ENCODE results near the gene SUPT3H. TPM values are rescaled to one million over a fixed set of nuclear protein-coding genes. Genes with fewer than 3 reads are reported as not detected.
"Not testable (repeated sequence)": the region's sequence is repeated elsewhere in the genome, so short reads cannot be mapped to it uniquely, and the experiment has no call there.

SUPT3H gene
- total RNA-seq, 1 experiment from 2014 or later = 6.4 TPM

DNA sequence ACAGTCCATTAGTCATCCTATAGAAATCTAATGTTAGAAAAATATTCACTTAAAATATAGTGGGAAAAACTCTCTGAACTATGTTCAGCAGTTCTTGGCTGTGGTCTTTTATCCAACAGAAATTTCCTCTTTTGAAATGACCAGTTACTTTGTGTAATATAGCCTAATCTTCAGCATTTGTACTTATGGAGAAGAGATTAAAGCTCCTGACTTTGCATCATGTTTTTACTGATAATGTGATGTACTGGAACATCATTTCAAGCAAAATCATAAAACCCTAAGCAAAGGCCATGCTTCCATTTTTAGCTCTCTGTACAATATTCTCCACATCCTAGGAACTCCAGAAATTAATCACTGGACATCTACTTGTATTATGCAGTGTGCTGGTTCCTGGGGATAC is 480.4 kb downstream of the SUPT3H start:
- in situ Hi-C loops (cut with HindIII; ENCODE audit: low pct_unique_long_range_greater_than_20kb, low sequenced_read_pairs) = no loop called here

DNA sequence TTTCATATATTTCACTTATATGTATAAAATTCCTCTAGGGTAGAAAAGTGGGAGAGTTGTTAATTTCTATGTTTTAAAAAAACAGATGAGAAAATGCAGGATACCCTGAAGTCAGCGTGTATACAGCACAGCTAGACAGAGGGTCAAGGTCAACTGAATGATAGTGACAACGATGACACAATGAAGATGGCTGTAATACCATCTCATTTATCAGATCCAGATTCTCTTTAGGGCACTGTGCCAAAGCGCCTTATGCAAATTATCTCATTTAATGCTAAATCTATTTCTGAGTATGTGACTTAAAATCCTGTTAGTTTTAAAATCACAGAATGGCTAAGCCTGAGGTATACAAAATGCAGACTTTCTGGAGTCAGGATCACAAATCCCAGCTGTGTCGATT is 481.0 kb downstream of the SUPT3H start:
- in situ Hi-C loops (cut with HindIII; ENCODE audit: low pct_unique_long_range_greater_than_20kb, low sequenced_read_pairs) = no loop called here
- DNase-seq (ENCODE audit: low read depth, low spot score) = no peak

More for the DNA sequence above, 480.4 kb downstream of the SUPT3H start:
- DNase-seq (ENCODE audit: low read depth, low spot score) = no peak

DNA sequence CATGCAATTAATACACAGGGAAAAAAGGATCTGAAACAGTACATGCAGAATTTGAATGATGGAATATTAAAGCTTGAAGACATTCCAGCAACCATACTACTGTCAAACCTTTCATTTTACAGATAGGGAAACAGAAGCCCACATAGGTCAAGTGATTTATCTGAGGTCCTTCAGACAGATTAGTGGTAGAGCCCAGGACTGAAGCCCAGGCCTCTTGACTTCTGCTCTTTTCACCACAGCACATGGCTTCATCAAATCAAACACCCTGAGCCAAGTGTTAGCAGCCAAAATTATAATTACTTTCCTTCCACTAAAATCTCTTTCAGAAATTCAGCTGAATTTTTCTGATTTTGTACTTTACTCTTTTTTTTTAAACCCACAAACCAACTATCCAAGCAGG is 485.2 kb downstream of the SUPT3H start:
- in situ Hi-C loops (cut with HindIII; ENCODE audit: low pct_unique_long_range_greater_than_20kb, low sequenced_read_pairs) = no loop called here
- DNase-seq (ENCODE audit: low read depth, low spot score) = no peak

DNA sequence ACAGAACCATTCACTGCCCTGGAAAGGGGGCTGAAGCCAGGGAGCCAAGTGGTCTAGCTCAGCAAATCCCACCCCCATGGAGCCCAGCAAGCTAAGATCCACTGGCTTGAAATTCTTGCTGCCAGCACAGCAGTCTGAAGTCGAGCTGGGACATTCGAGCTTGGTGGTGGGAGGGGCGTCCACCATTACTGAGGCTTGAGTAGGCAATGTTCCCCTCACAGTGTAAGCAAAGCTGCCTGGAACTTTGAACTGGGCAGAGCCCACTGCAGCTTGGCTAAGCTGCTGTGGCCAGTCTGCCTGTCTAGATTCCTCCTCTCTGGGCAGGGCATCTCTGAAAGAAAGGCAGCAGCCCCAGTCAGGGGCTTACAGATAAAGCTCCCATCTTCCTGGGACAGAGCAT is 498.7 kb downstream of the SUPT3H start:
- in situ Hi-C loops (cut with HindIII; ENCODE audit: low pct_unique_long_range_greater_than_20kb, low sequenced_read_pairs); DNase-seq (ENCODE audit: low read depth, low spot score): not testable (repeated sequence)

DNA sequence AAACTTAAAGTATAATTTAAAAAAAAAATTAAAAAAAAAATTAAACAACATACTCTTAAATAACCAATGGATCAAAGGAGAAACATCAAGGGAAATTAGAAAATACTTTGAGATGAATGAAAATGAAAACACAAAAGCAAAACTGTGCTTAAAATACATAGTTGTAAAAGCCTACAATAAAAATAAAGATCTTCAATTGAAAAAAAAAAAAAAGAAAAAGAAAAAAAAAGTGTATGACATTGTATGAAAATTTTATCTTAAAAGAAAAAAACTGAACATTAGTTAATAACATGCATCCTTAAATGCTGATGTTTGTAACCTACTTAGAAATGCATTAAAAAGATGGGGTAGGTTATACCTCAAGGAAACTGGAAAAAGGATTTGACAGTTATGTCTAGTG is 501.1 kb downstream of the SUPT3H start:
- in situ Hi-C loops (cut with HindIII; ENCODE audit: low pct_unique_long_range_greater_than_20kb, low sequenced_read_pairs); DNase-seq (ENCODE audit: low read depth, low spot score): not testable (repeated sequence)

DNA sequence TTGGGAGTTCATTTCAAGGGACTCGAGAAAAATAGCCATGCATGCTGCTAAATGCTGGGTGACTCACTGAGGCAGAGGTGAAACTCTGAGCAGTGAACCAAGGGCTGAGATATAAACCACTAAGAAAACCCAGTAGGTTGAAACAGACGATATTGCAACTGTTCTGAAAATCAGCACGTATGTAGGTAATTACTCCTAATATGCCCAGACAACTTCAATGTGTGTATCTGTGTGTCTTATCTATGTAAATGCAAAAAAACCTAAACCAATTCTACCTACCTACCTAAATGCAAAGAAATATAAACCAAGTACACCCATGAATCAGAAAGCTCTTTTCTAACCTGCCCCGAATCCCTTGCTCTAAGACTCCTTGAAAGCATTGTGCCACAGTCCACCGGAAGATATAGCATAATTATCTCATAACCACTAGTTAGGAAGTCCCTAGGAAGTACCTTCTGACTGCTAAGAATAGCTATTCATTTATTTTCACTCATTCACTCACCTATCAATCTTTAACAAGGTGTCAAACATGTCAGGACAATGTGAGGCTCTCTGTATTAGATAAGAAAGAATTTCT is 508.3 kb downstream of the SUPT3H start:
- in situ Hi-C loops (cut with HindIII; ENCODE audit: low pct_unique_long_range_greater_than_20kb, low sequenced_read_pairs) = no loop called here
- no peak for DNase-seq (ENCODE audit: low read depth, low spot score)

DNA sequence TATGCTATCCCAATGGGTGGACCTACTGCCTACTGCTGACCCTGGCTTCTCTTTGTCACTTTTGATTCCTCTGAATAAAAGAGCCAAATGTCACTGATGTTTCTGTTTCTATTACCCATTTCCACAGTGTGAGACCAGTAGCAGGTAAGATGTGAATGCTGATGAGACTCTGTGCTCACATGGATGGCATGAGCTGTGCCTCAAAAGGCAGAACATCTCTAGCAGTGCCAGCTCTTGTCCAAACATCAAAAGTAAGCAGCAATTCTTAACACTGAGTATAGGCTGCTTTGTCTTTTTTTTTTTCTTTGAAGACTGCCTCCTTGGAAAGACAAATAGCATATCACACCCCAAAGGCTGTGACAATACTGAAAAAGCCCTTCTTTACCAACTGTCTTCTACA is 508.8 kb downstream of the SUPT3H start:
- in situ Hi-C loops (cut with HindIII; ENCODE audit: low pct_unique_long_range_greater_than_20kb, low sequenced_read_pairs) = no loop called here
- DNase-seq (ENCODE audit: low read depth, low spot score) = no peak

DNA sequence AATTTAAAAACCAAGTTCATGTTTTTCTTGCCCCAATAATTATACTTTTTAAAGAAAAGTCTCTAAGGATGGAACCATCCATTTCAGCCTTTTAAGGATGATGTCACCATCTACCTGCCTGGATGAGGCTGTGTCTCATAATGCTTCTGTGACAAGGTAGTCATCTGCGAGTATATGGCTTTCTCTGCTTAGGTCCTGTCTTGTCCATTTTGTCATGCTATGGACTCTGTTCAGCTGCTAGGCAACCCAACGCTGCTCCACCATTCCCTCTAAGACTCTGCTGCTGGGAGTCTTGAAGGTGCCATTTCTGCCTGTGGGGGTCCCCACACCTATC is 509.4 kb downstream of the SUPT3H start:
- in situ Hi-C loops (cut with HindIII; ENCODE audit: low pct_unique_long_range_greater_than_20kb, low sequenced_read_pairs) = no loop called here

DNA sequence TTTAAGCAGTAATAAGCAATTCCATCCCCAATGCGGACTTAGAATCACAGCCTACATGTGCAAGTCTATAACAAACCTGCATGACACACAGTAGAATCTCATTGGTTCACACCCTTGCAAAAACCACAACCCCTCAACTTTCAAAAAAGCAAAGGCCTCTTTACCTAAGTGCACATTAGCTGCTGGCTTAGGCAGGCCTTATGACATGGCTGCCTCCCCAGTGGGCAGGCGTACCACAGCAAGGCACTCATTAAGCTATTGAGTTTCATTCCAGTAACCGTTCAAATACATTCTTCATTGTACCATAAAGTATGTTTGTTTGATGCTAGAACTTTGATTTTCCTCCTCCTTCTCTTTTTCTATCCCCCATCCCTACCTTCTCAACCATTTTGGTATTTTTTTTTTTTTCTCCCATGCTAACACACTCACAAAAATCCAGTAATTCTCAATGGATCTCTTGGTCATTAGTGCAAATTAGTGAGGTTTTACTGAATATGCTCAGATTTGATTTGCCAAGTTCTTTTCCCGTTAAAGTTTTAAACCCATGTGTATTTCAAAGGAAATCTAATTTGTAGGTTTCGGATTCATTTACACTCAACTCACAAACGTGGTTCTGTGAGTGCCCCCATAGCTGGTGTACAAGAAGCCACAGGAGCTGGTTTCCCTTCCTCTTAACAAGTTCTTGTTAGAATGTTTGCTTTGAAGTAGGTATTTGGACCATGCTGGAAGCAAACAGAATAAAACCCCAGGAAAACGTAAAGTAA is 510.0 kb downstream of the SUPT3H start:
- in situ Hi-C loops (cut with HindIII; ENCODE audit: low pct_unique_long_range_greater_than_20kb, low sequenced_read_pairs) = no loop called here
- DNase-seq (ENCODE audit: low read depth, low spot score) = no peak

More for the DNA sequence above, 509.4 kb downstream of the SUPT3H start:
- no peak for DNase-seq (ENCODE audit: low read depth, low spot score)

DNA sequence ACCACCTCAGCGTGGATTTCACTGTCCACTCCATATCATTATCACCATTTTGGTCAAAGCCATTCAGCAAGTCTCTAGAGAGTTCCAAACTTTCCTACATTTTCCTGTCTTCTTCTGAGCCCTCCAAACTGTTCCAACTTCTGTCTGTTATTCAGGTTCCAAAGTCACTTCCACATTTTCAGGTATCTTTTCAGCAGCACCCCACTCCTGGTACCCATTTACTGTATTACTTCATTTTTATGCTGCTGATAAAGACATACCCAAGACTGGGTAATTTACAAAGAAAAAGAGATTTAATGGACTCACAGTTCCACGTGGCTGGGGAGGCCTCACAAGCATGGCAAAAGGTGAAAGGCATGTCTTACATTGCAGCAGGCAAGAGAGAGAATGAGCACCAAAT is 512.5 kb downstream of the SUPT3H start:
- DNase-seq (ENCODE audit: low read depth, low spot score); in situ Hi-C loops (cut with HindIII; ENCODE audit: low pct_unique_long_range_greater_than_20kb, low sequenced_read_pairs): not testable (repeated sequence)

DNA sequence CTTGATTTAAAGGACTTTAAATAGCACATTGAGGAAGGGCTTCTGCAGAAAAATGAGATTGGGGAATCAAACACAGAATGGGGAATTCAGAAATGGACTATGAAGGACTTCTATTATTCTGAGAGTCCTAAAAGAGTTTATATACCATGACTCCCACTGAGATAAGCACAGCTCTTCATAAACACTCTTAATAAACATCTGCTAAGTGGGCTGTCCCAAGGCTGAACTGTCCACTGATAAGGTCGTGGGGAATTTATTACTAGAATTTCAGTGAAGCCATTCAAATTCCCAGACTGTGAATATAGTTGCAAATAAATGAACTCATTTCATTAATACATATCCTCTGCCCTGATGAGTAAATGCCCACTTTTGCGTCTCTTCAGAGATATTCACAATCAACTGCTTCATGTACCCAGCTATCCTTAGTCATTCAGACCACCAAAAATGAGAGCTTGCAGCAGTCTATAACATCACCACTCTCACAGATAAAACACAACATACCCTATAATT is 517.8 kb downstream of the SUPT3H start:
- in situ Hi-C loops (cut with HindIII; ENCODE audit: low pct_unique_long_range_greater_than_20kb, low sequenced_read_pairs) = no loop called here
- DNase-seq (ENCODE audit: low read depth, low spot score) = peak; percentile 23

DNA sequence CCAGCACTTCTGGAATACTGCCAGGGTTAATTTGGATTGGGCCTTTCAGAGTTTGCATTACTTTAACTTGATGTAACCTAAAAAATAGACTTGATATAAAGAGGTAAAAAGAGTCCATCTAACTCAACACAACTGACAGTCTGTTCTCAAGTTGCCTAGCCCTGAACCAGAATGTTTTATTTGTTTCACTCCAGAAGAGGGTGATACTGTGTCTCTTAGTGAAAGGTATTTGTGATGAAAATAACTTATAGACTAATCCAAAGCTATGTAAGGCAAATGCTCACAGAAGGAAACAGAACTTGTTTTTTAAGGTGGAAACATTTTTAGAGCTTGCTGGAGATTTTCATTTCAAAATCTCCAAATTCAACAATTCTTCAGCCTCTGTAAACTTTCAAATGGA is 518.7 kb downstream of the SUPT3H start:
- DNase-seq (ENCODE audit: low read depth, low spot score) = peak; percentile 66
- in situ Hi-C loops (cut with HindIII; ENCODE audit: low pct_unique_long_range_greater_than_20kb, low sequenced_read_pairs) = no loop called here

DNA sequence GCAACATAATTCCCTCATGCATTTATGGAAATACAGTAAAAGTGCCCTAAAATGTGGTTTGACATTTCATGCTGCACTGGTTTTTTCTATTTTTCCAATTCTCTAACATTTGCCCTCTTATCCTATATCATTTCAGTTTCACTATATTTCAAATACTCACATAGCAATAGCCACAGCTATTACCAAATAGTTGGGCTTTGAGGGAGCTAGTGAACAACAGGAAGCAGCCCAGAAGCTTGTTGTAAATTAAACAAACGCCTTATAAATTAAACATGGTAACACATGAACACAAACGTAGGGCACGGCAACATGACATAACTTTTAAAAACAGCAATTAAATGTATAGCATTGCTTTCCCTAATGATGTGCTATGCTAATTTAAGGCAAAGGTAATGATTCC is 521.3 kb downstream of the SUPT3H start:
- in situ Hi-C loops (cut with HindIII; ENCODE audit: low pct_unique_long_range_greater_than_20kb, low sequenced_read_pairs) = no loop called here
- DNase-seq (ENCODE audit: low read depth, low spot score) = no peak

DNA sequence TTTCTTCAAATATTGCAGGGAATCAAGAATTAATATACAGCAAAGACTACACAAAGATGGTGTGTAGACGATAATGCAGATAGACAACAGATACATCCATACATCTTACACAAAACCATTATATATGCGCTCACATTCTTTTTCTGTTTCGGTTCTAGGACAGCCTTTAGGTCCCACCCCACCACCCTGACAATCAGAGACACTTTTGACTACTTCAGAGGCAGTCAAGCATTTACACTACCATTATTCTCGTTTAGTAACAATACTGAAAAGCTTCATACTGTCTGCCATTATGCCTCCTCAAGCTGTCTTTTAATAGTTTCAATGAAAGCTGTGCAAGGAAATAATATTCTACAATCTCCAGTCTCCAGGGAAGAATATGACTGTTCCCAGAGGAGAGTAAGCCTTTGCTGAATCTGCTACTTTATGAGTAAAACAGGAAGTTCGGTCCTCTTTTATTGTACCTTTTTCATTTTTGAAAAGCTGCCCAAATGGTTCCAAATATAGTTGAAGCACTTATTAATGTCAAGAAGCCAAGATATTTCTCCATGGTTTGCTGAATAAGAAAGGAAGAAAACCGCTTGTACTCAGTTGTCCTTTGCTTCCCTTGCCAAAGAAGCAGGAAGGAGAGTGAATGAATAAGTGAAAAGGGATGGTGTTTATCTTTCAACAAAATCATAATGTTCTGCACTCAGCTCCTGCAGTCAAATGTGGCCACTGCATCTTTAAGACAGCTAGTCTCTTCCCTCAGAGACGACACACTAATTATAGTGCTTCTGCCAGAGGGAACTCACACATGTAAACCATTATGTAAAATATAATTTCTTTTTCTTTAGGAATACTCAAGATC is 521.9 kb downstream of the SUPT3H start:
- DNase-seq (ENCODE audit: low read depth, low spot score) = no peak
- in situ Hi-C loops (cut with HindIII; ENCODE audit: low pct_unique_long_range_greater_than_20kb, low sequenced_read_pairs) = no loop called here

DNA sequence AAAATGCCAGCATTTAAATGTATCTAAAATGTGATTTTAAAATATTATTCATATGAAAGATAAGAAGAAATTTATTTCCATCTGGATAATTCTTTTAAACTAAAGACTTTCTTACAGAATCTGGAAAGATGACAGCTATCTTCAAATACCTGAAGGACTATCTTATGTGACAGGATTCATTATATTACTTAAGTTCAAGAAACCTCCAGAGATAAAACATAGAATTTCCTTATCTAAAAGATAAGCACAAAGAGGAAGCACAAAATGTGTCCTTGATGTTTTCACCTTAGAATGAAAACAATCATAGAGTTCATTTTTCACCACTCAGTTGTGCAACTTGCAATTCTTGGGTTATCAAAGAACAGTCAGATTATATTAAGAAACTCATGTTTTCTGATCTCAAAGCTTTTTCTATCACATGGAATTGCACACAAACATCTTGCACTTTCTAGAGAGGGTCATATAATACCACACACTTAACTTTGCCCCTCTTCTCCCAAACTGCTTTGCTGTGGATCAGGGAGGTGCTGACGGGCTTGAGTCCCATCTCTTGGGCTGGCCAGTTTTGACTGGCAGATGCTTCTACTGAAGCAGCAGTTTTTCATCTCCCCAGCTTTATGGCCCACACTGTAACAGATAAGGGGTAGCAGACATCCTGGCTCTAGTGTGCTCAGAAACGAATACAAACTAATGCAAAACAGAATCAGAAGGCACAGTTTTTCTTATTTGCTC is 522.9 kb downstream of the SUPT3H start:
- in situ Hi-C loops (cut with HindIII; ENCODE audit: low pct_unique_long_range_greater_than_20kb, low sequenced_read_pairs) = no loop called here
- DNase-seq (ENCODE audit: low read depth, low spot score) = no peak

DNA sequence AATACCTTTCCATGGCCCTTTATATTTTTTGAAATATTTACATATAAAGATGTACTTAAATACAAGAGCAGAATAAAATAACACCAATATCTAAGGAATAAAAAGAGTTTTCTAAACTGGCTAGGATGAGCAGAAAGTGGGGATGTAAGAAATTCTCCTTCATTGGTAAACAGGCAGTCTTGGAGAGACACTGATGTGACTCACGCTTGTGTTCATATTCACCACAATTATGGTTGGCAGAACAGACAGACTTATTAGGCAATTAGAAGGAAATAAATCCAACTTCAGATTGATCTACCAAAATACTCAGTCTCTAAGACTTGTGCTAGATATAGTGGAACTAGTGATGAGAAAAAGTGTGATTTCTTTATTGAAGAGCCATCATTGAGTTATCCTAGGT is 526.6 kb downstream of the SUPT3H start:
- in situ Hi-C loops (cut with HindIII; ENCODE audit: low pct_unique_long_range_greater_than_20kb, low sequenced_read_pairs) = no loop called here

DNA sequence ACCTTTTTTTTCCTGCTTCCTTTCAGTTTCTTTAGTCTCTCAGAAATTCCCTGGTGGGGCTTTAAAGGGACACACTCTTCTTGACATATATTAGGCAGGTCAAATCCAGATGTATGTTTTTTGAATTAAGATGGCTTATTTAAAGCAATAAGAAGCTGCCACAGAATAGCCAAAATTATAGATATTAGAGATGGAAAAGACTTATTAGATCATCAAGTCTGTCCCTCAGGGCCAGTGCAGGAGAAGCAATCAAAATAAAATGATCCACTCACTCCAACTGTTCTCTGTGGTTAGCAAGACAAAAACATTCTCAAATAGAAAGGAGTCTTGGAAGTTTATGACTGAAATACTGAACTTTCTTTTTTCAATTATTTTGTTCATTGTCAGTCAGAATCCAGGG is 527.4 kb downstream of the SUPT3H start:
- DNase-seq (ENCODE audit: low read depth, low spot score) = no peak
- in situ Hi-C loops (cut with HindIII; ENCODE audit: low pct_unique_long_range_greater_than_20kb, low sequenced_read_pairs) = no loop called here

More for the DNA sequence above, 526.6 kb downstream of the SUPT3H start:
- DNase-seq (ENCODE audit: low read depth, low spot score) = no peak

DNA sequence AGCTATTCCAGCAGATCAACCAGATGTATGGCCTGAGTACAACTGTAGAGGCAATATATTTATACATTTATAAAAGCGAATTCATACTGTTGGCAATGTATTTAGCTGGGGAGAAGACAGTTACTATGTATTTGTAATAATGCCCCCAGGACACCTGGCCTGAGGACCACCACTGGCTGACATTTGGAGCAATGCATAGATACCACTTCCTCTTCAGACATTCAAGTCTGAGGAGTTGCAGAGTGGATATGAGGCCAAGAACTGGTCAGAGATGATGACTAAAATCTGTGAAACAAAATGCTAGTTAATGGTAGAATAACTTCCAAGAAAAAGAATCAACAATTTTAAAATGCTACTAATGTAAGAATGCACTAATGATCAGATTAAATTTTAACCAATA is 527.9 kb downstream of the SUPT3H start:
- no peak for DNase-seq (ENCODE audit: low read depth, low spot score)
- in situ Hi-C loops (cut with HindIII; ENCODE audit: low pct_unique_long_range_greater_than_20kb, low sequenced_read_pairs) = no loop called here
